Small intestine (tissue), 7 donors: ENCODE data around the gene RAD51B. TPM values are rescaled to one million over a fixed set of nuclear protein-coding genes. Genes with fewer than 3 reads are reported as not detected.
"Not testable (repeated sequence)": the region's sequence is repeated elsewhere in the genome, so short reads cannot be mapped to it uniquely, and the experiment has no call there.

Experiments used
- DNase-seq, 2 donors: peaks; one replicate each; pipeline versions ENCODE4 v3.0.0 to v3.0.0-alpha.2; 2013
- FAIRE-seq: peaks from 2 replicates; lab custom pipeline; 2012; peaks lifted over from hg19 to GRCh38; lab: Jason Lieb, UNC
- H3K27ac ChIP-seq, 3 donors: one replicate each; pipeline ENCODE4 v1.5.1; 2013; ENCODE audit warnings: low read length in 2 of 3, mild to moderate bottlenecking in 2 of 3, control low read depth in 1 of 3, inconsistent platforms in 1 of 3, low read depth in 1 of 3, moderate library complexity in 1 of 3
- H3K27me3 ChIP-seq, 3 donors: one replicate each; pipeline ENCODE4 v1.6.1; 2013; ENCODE audit warnings: low read length in 3 of 3, inconsistent platforms in 1 of 3; ENCODE audit not compliant: control insufficient read depth in 3 of 3, insufficient read depth in 3 of 3
- H3K36me3 ChIP-seq, 3 donors: one replicate each; pipeline ENCODE4 v1.6.1; 2013; ENCODE audit warnings: low read length in 3 of 3, inconsistent platforms in 1 of 3, low read depth in 1 of 3, mild to moderate bottlenecking in 1 of 3, moderate library complexity in 1 of 3; ENCODE audit not compliant: control insufficient read depth in 3 of 3, insufficient read depth in 2 of 3
- H3K4me1 ChIP-seq, 3 donors: one replicate each; pipeline ENCODE4 v1.6.1; 2013; ENCODE audit warnings: low read length in 2 of 3, inconsistent platforms in 1 of 3, low read depth in 1 of 3, mild to moderate bottlenecking in 1 of 3, moderate library complexity in 1 of 3; ENCODE audit not compliant: control insufficient read depth in 3 of 3, insufficient read depth in 2 of 3
- H3K4me3 ChIP-seq, 3 donors: one replicate each; pipeline ENCODE4 v1.5.1; 2013; ENCODE audit warnings: low read length in 3 of 3, control low read depth in 1 of 3, inconsistent platforms in 1 of 3, low read depth in 1 of 3, mild to moderate bottlenecking in 1 of 3, moderate library complexity in 1 of 3
- H3K9me3 ChIP-seq, 2 donors: one replicate each; pipeline ENCODE4 v1.6.1; 2013; ENCODE audit warnings: low read depth in 1 of 2, low read length in 1 of 2; ENCODE audit not compliant: control insufficient read depth in 2 of 2, insufficient read depth in 1 of 2
- WGBS, 3 donors: extraction: QIAGEN DNeasy Blood & Tissue Kit; methylation state at CpG; one replicate each; pipeline ENCODE4 v1.1.7; 2013; 5-methylcytosine and 5-hydroxymethylcytosine counted together
- polyA plus RNA-seq, 4 donors: library from polyadenylated mRNA; stranded (reverse) in 3 of 4; unstranded in 1 of 4; fragments of 200-250 nt in 3 of 4; fragments of 120-200 nt in 1 of 4; gene quantifications; one replicate each; pipeline versions ENCODE4 v1.2.1 to v1.2.3, GENCODE V29; 2013
- donor health status: healthy with polysubstance abuse.
- donor health status: control.
- donor health status: control.
- donor health status: Bipolar disorder and iron deficiency.
- donor health status: healthy.

Gene RAD51B
- polyA plus RNA-seq, 4 donors: 1.1 to 9.0 (median 4.1) TPM

GRCh38 chr14:68040633-68041369 is 221.2 kb downstream of the RAD51B start:
- Histone ChIP-seq H3K36me3 (no peaks in the 10 kb centered on the region), H3K27ac (no peak overlapping the region), H3K4me1 (peaks cover 0 to 9% (median 3%) of the 10 kb centered on the region in 3 donors), H3K27me3 (no peaks in the 10 kb centered on the region), H3K9me3 (no peaks in the 10 kb centered on the region), H3K4me3 (no peak overlapping the region)
- DNase-seq (no peak), FAIRE-seq (no peak)
- WGBS, 3 donors: 92 to 98% (median 93%) methylated on average over 6 of the region's 6 CpGs

GRCh38 chr14:68041876-68042354 is 222.3 kb downstream of the RAD51B start:
- 89 to 95% (median 94%) methylated on average over 3 of the region's 3 CpGs for WGBS, 3 donors
- FAIRE-seq (no peak), DNase-seq (no peak)
- no peak overlapping the region for H3K27ac ChIP-seq
- H3K4me3 ChIP-seq: no peak overlapping the region
- no peaks in the 10 kb centered on the region for H3K27me3 ChIP-seq
- no peaks in the 10 kb centered on the region for H3K36me3 ChIP-seq
- no peaks in the 10 kb centered on the region for H3K9me3 ChIP-seq
- H3K4me1 ChIP-seq: peaks cover 0 to 9% (median 0%) of the 10 kb centered on the region in 3 donors

DNA sequence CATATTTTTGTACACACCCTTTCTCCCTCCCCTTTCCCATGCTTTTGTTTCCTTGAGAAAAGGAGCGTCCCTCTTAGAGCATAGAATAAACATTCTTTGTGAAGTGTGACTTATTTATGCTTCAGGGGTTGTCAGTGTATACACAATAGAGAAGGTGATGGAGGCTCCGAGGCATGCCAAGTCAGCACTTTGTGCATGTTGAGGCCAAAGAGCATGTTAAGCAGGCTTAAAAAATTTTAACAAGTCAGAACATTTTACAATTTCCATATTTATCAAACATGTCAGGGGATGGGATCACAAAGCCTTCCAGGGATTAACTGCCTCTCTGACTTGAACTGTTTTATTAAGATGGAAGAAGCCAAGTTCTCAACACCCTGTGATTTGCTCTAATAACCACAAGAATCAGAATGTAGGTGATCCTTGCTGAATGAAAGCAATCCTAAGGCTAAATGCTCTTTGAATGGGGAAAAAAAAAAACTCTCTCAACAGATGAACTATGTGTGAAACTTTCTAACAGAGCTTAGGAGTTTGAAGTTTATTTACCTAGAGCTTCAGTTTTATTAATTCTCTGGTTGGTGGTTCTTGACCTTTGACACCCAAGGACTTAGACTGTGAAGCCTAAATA is 223.1 kb downstream of the RAD51B start:
- 62 to 80% (median 70%) methylated on average over 2 of the region's 2 CpGs for WGBS, 3 donors

DNA sequence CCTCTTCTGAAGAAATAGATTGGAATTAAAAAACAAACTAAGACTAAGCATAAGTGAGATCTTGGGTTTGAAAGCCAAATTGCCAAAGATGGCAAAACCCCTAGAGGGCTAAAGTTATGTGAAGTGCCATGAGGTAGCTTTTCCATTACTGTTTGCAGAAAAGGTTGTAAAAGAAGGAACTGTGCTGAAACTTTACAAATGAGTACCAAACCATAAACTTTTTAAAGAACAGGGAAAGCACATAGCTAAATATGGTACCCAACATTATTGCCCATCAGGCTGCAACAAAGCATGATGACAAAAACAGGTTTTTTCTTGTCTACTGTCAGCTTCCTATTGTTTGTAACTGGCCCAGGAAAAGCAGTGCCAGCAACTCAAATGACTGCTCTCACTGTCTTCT is 224.2 kb downstream of the RAD51B start:
- Histone ChIP-seq H3K4me3 (no peak overlapping the region), H3K4me1 (peaks cover 0 to 9% (median 0%) of the 10 kb centered on the region in 3 donors), H3K27ac (no peak overlapping the region), H3K9me3 (no peaks in the 10 kb centered on the region), H3K36me3 (no peaks in the 10 kb centered on the region), H3K27me3 (no peaks in the 10 kb centered on the region)
- DNase-seq (no peak), FAIRE-seq (no peak)

More for the DNA sequence above, 223.1 kb downstream of the RAD51B start:
- peak in 1 of 2 donors; percentile 21 for DNase-seq
- Histone ChIP-seq H3K27me3 (no peaks in the 10 kb centered on the region), H3K27ac (no peak overlapping the region), H3K4me3 (no peak overlapping the region), H3K36me3 (no peaks in the 10 kb centered on the region), H3K9me3 (no peaks in the 10 kb centered on the region), H3K4me1 (peaks cover 0 to 9% (median 0%) of the 10 kb centered on the region in 3 donors)
- no peak for FAIRE-seq

- Histone ChIP-seq H3K4me3 (no peak overlapping the region), H3K4me1 (peaks cover 0 to 2% (median 0%) of the 10 kb centered on the region in 3 donors), H3K27me3 (no peaks in the 10 kb centered on the region), H3K36me3 (no peaks in the 10 kb centered on the region), H3K9me3 (no peaks in the 10 kb centered on the region), H3K27ac (no peak overlapping the region)
- WGBS, 3 donors: 70 to 83% (median 73%) methylated on average over 6 of the region's 6 CpGs
- FAIRE-seq (no peak), DNase-seq (no peak)
Measured at GRCh38 chr14:68047906-68048305, 228.3 kb downstream of the RAD51B start.

- not testable (repeated sequence) for FAIRE-seq, H3K36me3 ChIP-seq, DNase-seq, H3K9me3 ChIP-seq, H3K4me1 ChIP-seq, H3K27me3 ChIP-seq, H3K4me3 ChIP-seq, H3K27ac ChIP-seq
- 97 to 100% methylated on average over 2 of the region's 2 CpGs; no CpG with 5 or more reads in 1 of the 3 donors for WGBS, 3 donors
Measured at GRCh38 chr14:68048815-68049214, 229.2 kb downstream of the RAD51B start.

DNA sequence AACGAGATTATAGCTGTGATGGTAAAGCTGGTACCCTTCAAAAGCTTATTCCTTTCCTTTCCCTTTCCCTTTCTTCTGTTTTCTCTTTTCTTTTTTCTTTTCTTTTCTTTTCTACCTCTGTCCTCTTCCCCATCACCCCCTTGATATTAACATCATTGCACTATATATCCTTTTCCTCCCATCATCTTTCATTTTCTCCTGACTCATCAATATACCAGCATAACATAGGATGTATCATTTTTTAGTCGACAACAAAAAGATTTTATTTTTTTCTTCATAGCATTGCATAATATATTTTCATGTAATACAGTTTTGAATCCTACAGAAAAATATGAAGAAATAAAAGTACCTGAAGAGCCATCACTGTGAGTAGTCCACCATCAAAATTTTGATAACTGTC is 230.6 kb downstream of the RAD51B start:
- H3K36me3 ChIP-seq: no peaks in the 10 kb centered on the region
- 88 to 92% (median 91%) methylated on average over 2 of the region's 2 CpGs for WGBS, 3 donors

DNA sequence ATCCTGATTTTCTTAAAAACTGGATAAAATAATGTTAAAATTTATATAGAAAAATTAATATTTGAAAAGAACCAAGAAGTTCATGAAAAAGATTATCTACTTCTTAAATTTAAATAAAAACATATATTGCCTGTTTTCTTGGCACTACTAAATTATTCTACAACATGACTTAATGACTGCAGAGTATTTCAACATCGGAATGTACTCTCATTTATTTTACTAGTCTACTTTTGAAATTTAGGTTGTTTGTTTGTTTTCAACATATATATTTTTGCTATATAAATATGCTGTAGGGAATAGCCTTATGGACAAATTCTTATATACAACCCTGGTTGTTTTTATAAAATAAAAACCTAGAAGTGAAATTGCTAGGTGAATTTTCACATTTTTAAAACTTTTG is 231.6 kb downstream of the RAD51B start:
- H3K9me3 ChIP-seq: no peaks in the 10 kb centered on the region
- peak; percentile 81 for FAIRE-seq
- H3K27me3 ChIP-seq: no peaks in the 10 kb centered on the region
- H3K4me3 ChIP-seq: no peak overlapping the region
- WGBS, 3 donors: 95 to 100% (median 96%) methylated on average over 1 of the region's 1 CpG
- peaks cover 0 to 2% (median 0%) of the 10 kb centered on the region in 3 donors for H3K4me1 ChIP-seq
- H3K36me3 ChIP-seq: no peaks in the 10 kb centered on the region
- no peak overlapping the region for H3K27ac ChIP-seq
- no peak for DNase-seq

More for the DNA sequence above, 230.6 kb downstream of the RAD51B start:
- Histone ChIP-seq H3K27me3 (no peaks in the 10 kb centered on the region), H3K4me1 (no peaks in the 10 kb centered on the region), H3K9me3 (no peaks in the 10 kb centered on the region), H3K27ac (no peak overlapping the region), H3K4me3 (no peak overlapping the region)
- no peak for FAIRE-seq
- no peak for DNase-seq
